Loucy (cell line): ENCODE measurements around the gene CCND1.

Source experiments
- EZH2phosphoT487 ChIP-seq: fragments of 200-600 bp; IDR thresholded peaks from 2 replicates; pipeline ENCODE4 v1.6.1; 2018; ENCODE audit warnings: antibody characterized with exemption, mild to moderate bottlenecking, moderate library complexity, borderline replicate concordance
- TF ChIP-seq, protein P1 (sequence below): fragments of 200-600 bp; sonication (generic); conservative IDR thresholded peaks from 2 replicates; pipeline ENCODE4 v1.5.1; 2014; ENCODE audit warnings: mild to moderate bottlenecking, antibody characterized with exemption, low read length

- TF ChIP-seq, protein P1, sequence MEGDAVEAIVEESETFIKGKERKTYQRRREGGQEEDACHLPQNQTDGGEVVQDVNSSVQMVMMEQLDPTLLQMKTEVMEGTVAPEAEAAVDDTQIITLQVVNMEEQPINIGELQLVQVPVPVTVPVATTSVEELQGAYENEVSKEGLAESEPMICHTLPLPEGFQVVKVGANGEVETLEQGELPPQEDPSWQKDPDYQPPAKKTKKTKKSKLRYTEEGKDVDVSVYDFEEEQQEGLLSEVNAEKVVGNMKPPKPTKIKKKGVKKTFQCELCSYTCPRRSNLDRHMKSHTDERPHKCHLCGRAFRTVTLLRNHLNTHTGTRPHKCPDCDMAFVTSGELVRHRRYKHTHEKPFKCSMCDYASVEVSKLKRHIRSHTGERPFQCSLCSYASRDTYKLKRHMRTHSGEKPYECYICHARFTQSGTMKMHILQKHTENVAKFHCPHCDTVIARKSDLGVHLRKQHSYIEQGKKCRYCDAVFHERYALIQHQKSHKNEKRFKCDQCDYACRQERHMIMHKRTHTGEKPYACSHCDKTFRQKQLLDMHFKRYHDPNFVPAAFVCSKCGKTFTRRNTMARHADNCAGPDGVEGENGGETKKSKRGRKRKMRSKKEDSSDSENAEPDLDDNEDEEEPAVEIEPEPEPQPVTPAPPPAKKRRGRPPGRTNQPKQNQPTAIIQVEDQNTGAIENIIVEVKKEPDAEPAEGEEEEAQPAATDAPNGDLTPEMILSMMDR = no peak
- TF ChIP-seq EZH2phosphoT487 = no peak
Measured at GRCh38 chr11:69659591-69659990, 18.6 kb downstream of the CCND1 start.
